ENCODE measurements around the gene VMP1.

- TF ChIP-seq CTCF (IDR thresholded peaks at IDR 0.05; ENCODE audit: low read depth, low read length, missing input control) (no peak), REST (IDR thresholded peaks at IDR 0.05) (no peak), JUND (IDR thresholded peaks at IDR 0.05) (no peak), MAX (IDR thresholded peaks at IDR 0.05) (no peak), TAF1 (conservative IDR thresholded peaks at IDR 0.05) (no peak), YY1 (IDR thresholded peaks at IDR 0.05) (no peak), RAD21 (IDR thresholded peaks at IDR 0.05) (no peak), ZBTB33 (IDR thresholded peaks at IDR 0.05) (no peak), SP1 (IDR thresholded peaks at IDR 0.05) (no peak), GABPA (IDR thresholded peaks at IDR 0.05 in 1 of 2, conservative IDR thresholded peaks at IDR 0.05 in 1 of 2) (no peak)
These were observed 140.9 kb downstream of the VMP1 start for GRCh38 chr17:59848385-59848668.

Measured in liver (tissue), 3 donors.